ENCODE results near the gene RNPEPL1. TPM values are rescaled to one million over a fixed set of nuclear protein-coding genes. Genes with fewer than 3 reads are reported as not detected.

The RNPEPL1 gene
- total and polyA plus RNA-seq, 8 donors = 20.9 to 99.2 (median 27.8) TPM

DNA sequence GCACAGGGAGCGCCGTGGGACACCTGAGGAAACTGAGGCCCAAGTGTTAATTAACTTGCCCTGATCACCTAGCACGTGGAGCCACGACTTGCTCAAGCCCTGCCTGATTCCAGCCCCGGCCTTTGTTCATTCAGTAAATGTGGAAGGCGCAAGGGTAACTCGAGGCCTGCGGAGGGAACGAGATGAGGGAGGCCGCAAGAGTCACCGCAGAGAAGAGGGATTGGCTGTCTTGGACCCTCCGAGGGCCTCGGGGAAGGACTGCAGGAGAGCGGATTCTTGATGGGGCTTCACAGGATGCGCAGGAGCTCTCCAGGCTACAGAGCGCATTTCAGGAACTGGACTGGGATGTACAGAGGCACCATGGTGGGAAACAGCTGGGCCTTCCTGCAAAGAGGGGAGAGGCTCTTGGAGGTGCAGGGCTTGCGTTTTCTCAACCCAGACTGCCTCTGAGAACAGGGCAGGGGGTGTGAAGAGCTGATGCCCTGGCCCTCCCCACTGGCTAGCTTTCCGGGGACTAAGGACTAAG lies 10.0 kb upstream of the RNPEPL1 start:
- H3K4me1 ChIP-seq = peaks cover 28 to 57% of the 10 kb centered on the region in 2 donors
- H3K27me3 ChIP-seq = peaks cover 0 to 6% of the 10 kb centered on the region in 2 donors
- peak overlapping the region; percentile 36 to 40 for H3K4me3 ChIP-seq
- ATAC-seq = no peak
- H3K9me3 ChIP-seq = no peaks in the 10 kb centered on the region
- peak in 1 of 4 donors; percentile 51 for DNase-seq
- intact Hi-C loops (cut with DNase I) = no loop called here
- no peak overlapping the region for H3K27ac ChIP-seq
- H3K36me3 ChIP-seq = peaks cover 0 to 2% of the 10 kb centered on the region in 2 donors
- TF ChIP-seq, protein P1, sequence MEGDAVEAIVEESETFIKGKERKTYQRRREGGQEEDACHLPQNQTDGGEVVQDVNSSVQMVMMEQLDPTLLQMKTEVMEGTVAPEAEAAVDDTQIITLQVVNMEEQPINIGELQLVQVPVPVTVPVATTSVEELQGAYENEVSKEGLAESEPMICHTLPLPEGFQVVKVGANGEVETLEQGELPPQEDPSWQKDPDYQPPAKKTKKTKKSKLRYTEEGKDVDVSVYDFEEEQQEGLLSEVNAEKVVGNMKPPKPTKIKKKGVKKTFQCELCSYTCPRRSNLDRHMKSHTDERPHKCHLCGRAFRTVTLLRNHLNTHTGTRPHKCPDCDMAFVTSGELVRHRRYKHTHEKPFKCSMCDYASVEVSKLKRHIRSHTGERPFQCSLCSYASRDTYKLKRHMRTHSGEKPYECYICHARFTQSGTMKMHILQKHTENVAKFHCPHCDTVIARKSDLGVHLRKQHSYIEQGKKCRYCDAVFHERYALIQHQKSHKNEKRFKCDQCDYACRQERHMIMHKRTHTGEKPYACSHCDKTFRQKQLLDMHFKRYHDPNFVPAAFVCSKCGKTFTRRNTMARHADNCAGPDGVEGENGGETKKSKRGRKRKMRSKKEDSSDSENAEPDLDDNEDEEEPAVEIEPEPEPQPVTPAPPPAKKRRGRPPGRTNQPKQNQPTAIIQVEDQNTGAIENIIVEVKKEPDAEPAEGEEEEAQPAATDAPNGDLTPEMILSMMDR (IDR thresholded peaks at IDR 0.05) = no peak

DNA sequence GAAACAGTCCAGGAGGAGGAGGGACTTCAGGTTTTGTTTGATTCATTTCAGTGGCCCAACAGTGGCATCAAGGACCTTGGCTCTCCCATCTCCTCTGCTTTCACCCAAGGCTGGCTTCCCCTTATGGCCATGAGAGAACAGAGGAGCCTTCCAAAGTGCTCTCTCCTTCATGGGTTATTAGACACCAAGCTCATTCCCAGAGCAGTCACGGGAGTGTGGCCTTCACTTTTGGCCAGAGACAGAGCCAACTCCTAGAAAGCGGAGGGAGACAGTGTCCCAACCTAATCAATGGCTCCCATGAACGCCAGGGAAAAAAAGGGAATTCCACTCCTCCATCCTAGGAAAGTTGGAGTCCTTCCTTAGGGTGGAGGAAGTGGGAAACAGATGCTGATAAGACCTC lies 9.0 kb upstream of the RNPEPL1 start:
- intact Hi-C loops (cut with DNase I) = no loop called here
- Histone ChIP-seq H3K9me3 (no peaks in the 10 kb centered on the region), H3K4me1 (peaks cover 28 to 67% of the 10 kb centered on the region in 2 donors), H3K4me3 (peak overlapping the region in 1 of 2 donors; percentile 69), H3K27me3 (peaks cover 0 to 6% of the 10 kb centered on the region in 2 donors), H3K27ac (no peak overlapping the region), H3K36me3 (no peaks in the 10 kb centered on the region)
- TF ChIP-seq, protein P1 (IDR thresholded peaks at IDR 0.05) = no peak
- no peak for ATAC-seq
- DNase-seq = no peak

DNA sequence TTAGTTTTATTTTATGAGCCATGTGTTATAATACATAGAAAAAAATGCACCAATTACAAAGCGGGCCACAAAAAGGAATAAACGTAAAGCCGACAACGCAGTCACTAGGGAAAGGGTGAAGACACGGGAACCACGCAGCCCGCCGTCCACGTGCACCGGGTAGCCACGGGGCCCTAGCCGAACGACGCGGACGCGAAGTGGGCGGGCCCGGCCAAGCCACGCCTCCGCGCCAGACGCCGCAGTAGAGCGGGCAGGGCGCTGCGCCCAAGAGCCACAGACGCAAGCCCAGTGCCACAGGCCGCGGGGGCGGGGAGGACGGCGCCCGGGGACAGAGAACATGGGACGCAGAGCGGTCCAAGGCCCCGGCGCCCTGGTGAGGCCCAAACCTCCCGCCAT lies 8.2 kb upstream of the RNPEPL1 start, which contains the start of gene DUSP28:
Gene DUSP28 (plus strand): TSS at position 274 of the 396 bp plus-strand sequence. CDS start 328 bp downstream, outside the sequence.
- peak; percentile 84 for ATAC-seq
- peaks cover 28 to 75% of the 10 kb centered on the region in 2 donors for H3K4me1 ChIP-seq

DNA sequence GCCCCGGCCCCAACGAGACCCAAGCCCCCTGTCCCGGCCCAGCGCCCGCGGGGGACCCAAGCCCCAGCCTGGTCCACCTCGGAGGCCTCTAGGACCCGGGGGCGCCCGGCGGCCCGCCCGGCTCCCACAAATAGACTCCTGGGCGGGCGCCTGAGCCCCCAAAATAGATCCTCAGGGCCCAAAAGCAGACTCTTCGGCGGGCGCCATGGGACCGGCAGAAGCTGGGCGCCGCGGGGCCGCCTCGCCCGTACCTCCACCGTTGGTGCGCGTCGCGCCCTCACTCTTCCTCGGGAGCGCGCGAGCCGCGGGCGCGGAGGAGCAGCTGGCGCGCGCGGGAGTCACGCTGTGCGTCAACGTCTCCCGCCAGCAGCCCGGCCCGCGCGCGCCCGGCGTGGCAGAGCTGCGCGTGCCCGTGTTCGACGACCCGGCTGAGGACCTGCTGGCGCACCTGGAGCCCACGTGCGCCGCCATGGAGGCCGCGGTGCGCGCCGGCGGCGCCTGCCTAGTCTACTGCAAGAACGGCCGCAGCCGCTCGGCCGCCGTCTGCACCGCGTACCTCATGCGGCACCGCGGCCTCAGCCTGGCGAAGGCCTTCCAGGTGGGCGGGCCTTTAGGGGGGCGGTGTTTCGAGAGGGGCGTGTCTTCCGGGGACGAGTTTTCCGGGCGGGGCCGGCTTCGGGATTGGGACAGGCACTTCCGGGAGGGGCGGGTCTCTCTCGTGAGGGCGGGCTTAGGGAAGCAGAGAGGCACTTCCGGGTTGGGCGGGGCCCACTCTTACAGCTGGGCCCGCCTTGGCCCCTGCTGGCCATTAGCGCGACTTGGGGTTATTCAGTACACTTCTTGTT lies 7.6 kb upstream of the RNPEPL1 start:
- intact Hi-C loops (cut with DNase I) = no loop called here
- H3K27me3 ChIP-seq = peaks cover 0 to 6% of the 10 kb centered on the region in 2 donors
- peaks cover 34 to 81% of the 10 kb centered on the region in 2 donors for H3K4me1 ChIP-seq
- TF ChIP-seq, protein P1 (IDR thresholded peaks at IDR 0.05) = peak in 1 of 2 donors; percentile 55
- H3K27ac ChIP-seq = peak overlapping the region; percentile 96 to 98
- peak; percentile 98 to 100 (median 99) for DNase-seq
- H3K4me3 ChIP-seq = peak overlapping the region; percentile 69 to 78
- ATAC-seq = peak; percentile 82
- no peaks in the 10 kb centered on the region for H3K9me3 ChIP-seq
- H3K36me3 ChIP-seq = no peaks in the 10 kb centered on the region

More for the DNA sequence above, 8.2 kb upstream of the RNPEPL1 start, which contains the start of gene DUSP28:
- peak; percentile 75 to 99 (median 92) for DNase-seq
- H3K27ac ChIP-seq = peak within 1 kb of the TSS; percentile 96 to 98
- H3K36me3 ChIP-seq = no peaks in the 10 kb centered on the region
- H3K9me3 ChIP-seq = no peaks in the 10 kb centered on the region
- peaks cover 0 to 6% of the 10 kb centered on the region in 2 donors for H3K27me3 ChIP-seq
- peak within 1 kb of the TSS; percentile 69 to 78 for H3K4me3 ChIP-seq
- TF ChIP-seq, protein P1 (IDR thresholded peaks at IDR 0.05) = no peak
- intact Hi-C loops (cut with DNase I) = no loop called here
